Endothelial cell of umbilical vein (primary cell): ENCODE measurements around the gene SYMPK. TPM values are rescaled to one million over a fixed set of nuclear protein-coding genes. Genes with fewer than 3 reads are reported as not detected.

ENCODE experiments used
- BruUV-seq: library from RNA; stranded (reverse); fragments of 400-500 nt; replicated peaks from 2 replicates; lab custom pipeline; 2021; lab: Mats Ljungman, UMichigan
- CTCF ChIA-PET: fragments of 300-600, 350-600 bp; sonication (Branson Sonifier 250); formaldehyde crosslinking; loops from one replicate; lab custom pipeline; 2021; ENCODE audit warnings: antibody characterized with exemption, inconsistent platforms; lab: Charles Lee
- POLR2A ChIA-PET: fragments of 300-600, 350-600 bp; sonication (Branson Sonifier 250); formaldehyde crosslinking; loops from one replicate; lab custom pipeline; 2021; ENCODE audit warnings: antibody characterized with exemption, inconsistent platforms; lab: Charles Lee
- DNase-seq: peaks from one replicate; pipeline ENCODE4 v3.0.0-alpha.2; 2011; ENCODE audit warnings: low read depth, low spot score
- FAIRE-seq: peaks from 2 replicates; lab custom pipeline; 2011; peaks lifted over from hg19 to GRCh38; lab: Jason Lieb, UNC
- H2AFZ ChIP-seq: 2 replicates; pipeline ENCODE4 v1.6.0; 2012; ENCODE audit warnings: low read depth, low read length, control low read depth, inconsistent platforms
- H3K27ac ChIP-seq: 2 replicates; pipeline ENCODE4 v1.5.1; 2011; ENCODE audit warnings: low read depth, mild to moderate bottlenecking, control low read depth, low read length, moderate library complexity; ENCODE audit not compliant: insufficient read depth
- H3K27me3 ChIP-seq, 2 experiments: 2 replicates each; pipeline versions ENCODE4 v1.6.0 to v1.6.1; 2011; ENCODE audit warnings: low read length in 2 of 2, mixed read lengths in 1 of 2; ENCODE audit not compliant: control insufficient read depth in 2 of 2, insufficient read depth in 2 of 2
- H3K36me3 ChIP-seq, 2 experiments: 2 replicates in 1 of 2; 3 replicates in 1 of 2; pipeline ENCODE4 v1.5.1; 2011; ENCODE audit warnings: low read length in 2 of 2, mild to moderate bottlenecking in 1 of 2, moderate library complexity in 1 of 2; ENCODE audit not compliant: control insufficient read depth in 2 of 2, insufficient read depth in 2 of 2; ENCODE audit errors: extremely low read depth in 1 of 2
- H3K4me1 ChIP-seq: 3 replicates; pipeline ENCODE4 v1.5.1; 2011; ENCODE audit warnings: mild to moderate bottlenecking, low read length; ENCODE audit not compliant: control insufficient read depth, insufficient read depth; ENCODE audit errors: extremely low read depth
- H3K4me2 ChIP-seq: 2 replicates; pipeline ENCODE4 v1.6.1; 2011; ENCODE audit warnings: low read length, control low read depth, mixed read lengths; ENCODE audit not compliant: insufficient read depth
- H3K4me3 ChIP-seq, 3 experiments: fragments of 200-600 bp in 1 of 3; sonication (generic), shearing (Covaris generic) in 1 of 3; replicated peaks in 1 of 3; 2 replicates each; pipeline ENCODE4 v1.5.1; 2011 to 2016; ENCODE audit warnings: control low read depth in 3 of 3, low read length in 3 of 3, mild to moderate bottlenecking in 2 of 3, inconsistent platforms in 1 of 3, low read depth in 1 of 3, moderate library complexity in 1 of 3; ENCODE audit not compliant: insufficient read depth in 1 of 3
- H3K79me2 ChIP-seq: 2 replicates; pipeline ENCODE4 v1.6.0; 2012; ENCODE audit warnings: low read length, inconsistent platforms; ENCODE audit not compliant: control insufficient read depth, insufficient read depth
- H3K9ac ChIP-seq: replicated peaks from 2 replicates; pipeline ENCODE3; 2011; ENCODE audit warnings: low read length, control low read depth; ENCODE audit not compliant: insufficient read depth; ENCODE audit errors: extremely low read depth
- H3K9me1 ChIP-seq: replicated peaks from 3 replicates; pipeline ENCODE4 v1.6.0; 2011; ENCODE audit warnings: mild to moderate bottlenecking, low read length; ENCODE audit not compliant: control insufficient read depth, insufficient read depth; ENCODE audit errors: extremely low read depth
- H3K9me3 ChIP-seq: replicated peaks from 2 replicates; pipeline ENCODE4 v1.5.1; 2012; ENCODE audit warnings: low read length, inconsistent platforms; ENCODE audit not compliant: control insufficient read depth, insufficient read depth
- H4K20me1 ChIP-seq: replicated peaks from 2 replicates; pipeline ENCODE3; 2011; ENCODE audit warnings: mild to moderate bottlenecking, low read length; ENCODE audit not compliant: control insufficient read depth, insufficient read depth; ENCODE audit errors: extremely low read depth
- EZH2 ChIP-seq: IDR thresholded peaks from 2 replicates; pipeline ENCODE4 v1.6.1; 2012; ENCODE audit warnings: borderline replicate concordance, low read depth, mild to moderate bottlenecking, moderate library complexity, low read length, inconsistent platforms; ENCODE audit not compliant: severe bottlenecking
- FOS ChIP-seq: IDR thresholded peaks from 2 replicates; pipeline ENCODE4 v1.6.1; 2011; ENCODE audit warnings: mild to moderate bottlenecking, low read length, moderate library complexity, borderline replicate concordance; ENCODE audit not compliant: insufficient read depth
- GATA2 ChIP-seq: IDR thresholded peaks from 2 replicates; pipeline ENCODE4 v1.7.0; 2011; ENCODE audit warnings: low read depth, mild to moderate bottlenecking, moderate library complexity, mixed read lengths, low read length; ENCODE audit not compliant: insufficient read length, insufficient read depth
- JUN ChIP-seq: IDR thresholded peaks from 2 replicates; pipeline ENCODE4 v1.6.1; 2011; ENCODE audit warnings: borderline replicate concordance, low read depth; ENCODE audit not compliant: insufficient read length, insufficient read depth
- MYC ChIP-seq: IDR thresholded peaks from one replicate; pipeline ENCODE4 v1.6.1; 2011; ENCODE audit warnings: mild to moderate bottlenecking, low read depth, low read length
- POLR2A ChIP-seq: IDR thresholded peaks from 2 replicates; pipeline ENCODE4 v1.6.1; 2012; ENCODE audit warnings: low read depth, mild to moderate bottlenecking, control low read depth, low read length
- POLR2AphosphoS5 ChIP-seq: IDR thresholded peaks from 2 replicates; pipeline ENCODE4 v1.6.1; 2012; ENCODE audit warnings: low read depth, mild to moderate bottlenecking, control low read depth, low read length, moderate library complexity; ENCODE audit not compliant: insufficient read depth
- dilution Hi-C: fragments of 300-500 bp; cut with MboI; formaldehyde crosslinking; loops from one replicate; pipeline ENCODE4 v1.15.0; 2019; ENCODE audit warnings: low sequenced_read_pairs; ENCODE audit not compliant: extremely low pct_ligation_motif_present
- intact Hi-C: fragments of 100-400 bp; cut with micrococcal nuclease; formaldehyde crosslinking; loops from one replicate; pipeline ENCODE4 v1.10.0; 2022
- polyA plus RNA-seq, 4 experiments: library from polyadenylated mRNA; depleted of rRNA in 3 of 4; stranded (reverse) in 3 of 4; unstranded in 1 of 4; fragments of >200 nt; gene quantifications; 2 replicates each; pipeline versions ENCODE4 v1.2.1 to v1.2.3, GENCODE V29; 2011 to 2012; ENCODE audit warnings: missing spikeins in 1 of 4
- total RNA-seq: library from RNA; stranded (reverse); gene quantifications from 2 replicates; pipeline ENCODE4 v1.2.3, GENCODE V29; 2021
- TF ChIP-seq, protein P1 (sequence below), 2 donors: IDR thresholded peaks; 1 replicate in 1 of 2; 2 replicates in 1 of 2; pipeline ENCODE4 v1.5.1; 2011; ENCODE audit warnings: low read length in 2 of 2, mild to moderate bottlenecking in 2 of 2, moderate library complexity in 2 of 2, control low read depth in 1 of 2, inconsistent platforms in 1 of 2, low read depth in 1 of 2; ENCODE audit not compliant: insufficient read depth in 1 of 2; ENCODE audit errors: extremely low read depth in 1 of 2
- TF ChIP-seq, protein P2 (sequence below): IDR thresholded peaks from 2 replicates; pipeline ENCODE4 v1.6.1; 2011; ENCODE audit not compliant: insufficient read depth, insufficient read length

SYMPK gene
- total and polyA plus RNA-seq, 2 donors (not counting 3 experiments of a cell fraction or from before 2014, with no cell fraction given): 89.8 to 95.7 TPM

DNA sequence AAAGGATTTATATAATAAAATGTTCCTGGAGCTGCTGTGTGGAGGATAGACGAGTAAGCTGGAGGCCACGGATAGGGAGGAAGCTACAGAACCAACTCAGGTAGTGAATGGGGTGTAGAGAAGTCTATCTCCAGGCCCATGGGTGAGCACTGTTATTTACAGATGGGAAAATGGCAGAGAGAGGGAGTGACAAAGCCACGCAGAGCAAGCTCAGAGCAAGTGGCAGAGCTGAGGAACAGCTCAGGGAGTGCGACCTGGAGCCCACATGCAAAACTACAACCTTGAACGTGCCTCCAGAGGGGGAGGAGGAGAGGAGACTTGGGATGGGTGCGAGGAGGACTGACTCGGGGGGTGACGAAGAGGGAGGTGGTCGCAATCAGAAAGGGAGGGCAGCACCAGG is 34.4 kb downstream of the SYMPK start:
- no peak overlapping the region for H3K4me3 ChIP-seq
- H3K79me2 ChIP-seq: no peaks in the 10 kb centered on the region
- POLR2A ChIA-PET: no interaction called here
- dilution Hi-C loops: no loop called here
- no TSS peak for BruUV-seq
- no peaks in the 10 kb centered on the region for H3K9me3 ChIP-seq
- TF ChIP-seq EZH2: no peak
- no peak for TF ChIP-seq MYC
- no peak for TF ChIP-seq POLR2AphosphoS5
- TF ChIP-seq, protein P1, sequence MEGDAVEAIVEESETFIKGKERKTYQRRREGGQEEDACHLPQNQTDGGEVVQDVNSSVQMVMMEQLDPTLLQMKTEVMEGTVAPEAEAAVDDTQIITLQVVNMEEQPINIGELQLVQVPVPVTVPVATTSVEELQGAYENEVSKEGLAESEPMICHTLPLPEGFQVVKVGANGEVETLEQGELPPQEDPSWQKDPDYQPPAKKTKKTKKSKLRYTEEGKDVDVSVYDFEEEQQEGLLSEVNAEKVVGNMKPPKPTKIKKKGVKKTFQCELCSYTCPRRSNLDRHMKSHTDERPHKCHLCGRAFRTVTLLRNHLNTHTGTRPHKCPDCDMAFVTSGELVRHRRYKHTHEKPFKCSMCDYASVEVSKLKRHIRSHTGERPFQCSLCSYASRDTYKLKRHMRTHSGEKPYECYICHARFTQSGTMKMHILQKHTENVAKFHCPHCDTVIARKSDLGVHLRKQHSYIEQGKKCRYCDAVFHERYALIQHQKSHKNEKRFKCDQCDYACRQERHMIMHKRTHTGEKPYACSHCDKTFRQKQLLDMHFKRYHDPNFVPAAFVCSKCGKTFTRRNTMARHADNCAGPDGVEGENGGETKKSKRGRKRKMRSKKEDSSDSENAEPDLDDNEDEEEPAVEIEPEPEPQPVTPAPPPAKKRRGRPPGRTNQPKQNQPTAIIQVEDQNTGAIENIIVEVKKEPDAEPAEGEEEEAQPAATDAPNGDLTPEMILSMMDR (IDR thresholded peaks at IDR 0.05; ENCODE audit: extremely low read depth in 1 of 2, insufficient read depth in 1 of 2, low read depth in 1 of 2, low read length in 2 of 2): no peak
- TF ChIP-seq, protein P2, sequence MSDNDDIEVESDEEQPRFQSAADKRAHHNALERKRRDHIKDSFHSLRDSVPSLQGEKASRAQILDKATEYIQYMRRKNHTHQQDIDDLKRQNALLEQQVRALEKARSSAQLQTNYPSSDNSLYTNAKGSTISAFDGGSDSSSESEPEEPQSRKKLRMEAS: no peak
- TF ChIP-seq POLR2A: no peak
- TF ChIP-seq GATA2: no peak
- no peak for TF ChIP-seq JUN
- no peak for TF ChIP-seq FOS
- no peak overlapping the region for H3K27ac ChIP-seq
- H3K9ac ChIP-seq: no peak overlapping the region
- DNase-seq: no peak
- H3K4me1 ChIP-seq: no peaks in the 10 kb centered on the region
- no peak overlapping the region for H3K4me2 ChIP-seq
- peaks cover 12 to 68% of the 10 kb centered on the region in 2 experiments for H3K36me3 ChIP-seq
- no peak overlapping the region for H2AFZ ChIP-seq
- intact Hi-C loops: no loop called here
- no peaks in the 10 kb centered on the region for H4K20me1 ChIP-seq
- H3K27me3 ChIP-seq: no peaks in the 10 kb centered on the region
- CTCF ChIA-PET: interaction anchor here (4.1 kb wide), 1 partner anchor 11 kb away, joined by 35 read pairs; no protein-coding TSS in a partner anchor
- H3K9me1 ChIP-seq: no peaks in the 10 kb centered on the region
- no peak for FAIRE-seq
